ENCODE results near the gene RMND5B.
A peak's percentile ranks its signal among the peaks of the same experiment; 100 is the strongest.

Gene RMND5B

GRCh38 chr5:178191661-178192060 lies 60.8 kb downstream of the RMND5B start:
- no peak for TF ChIP-seq RAD21 (IDR thresholded peaks at IDR 0.05; ENCODE audit: low read depth)
- TF ChIP-seq EP300 (IDR thresholded peaks at IDR 0.05; ENCODE audit: borderline replicate concordance) = no peak
- TF ChIP-seq NFIC (IDR thresholded peaks at IDR 0.05) = no peak
- TF ChIP-seq TEAD4 (IDR thresholded peaks at IDR 0.05) = no peak
- no peak for TF ChIP-seq TAF1 (IDR thresholded peaks at IDR 0.05; ENCODE audit: low read depth)
- TF ChIP-seq USF1 (IDR thresholded peaks at IDR 0.05) = no peak
- no peak for TF ChIP-seq YY1 (IDR thresholded peaks at IDR 0.05; ENCODE audit: low read depth)
- TF ChIP-seq TCF12 (IDR thresholded peaks at IDR 0.05; ENCODE audit: low read depth) = no peak

- TF ChIP-seq TAF1 (IDR thresholded peaks at IDR 0.05; ENCODE audit: low read depth) (no peak), MAX (IDR thresholded peaks at IDR 0.05) (no peak), CREB1 (IDR thresholded peaks at IDR 0.05; ENCODE audit: low read depth) (no peak), YY1 (IDR thresholded peaks at IDR 0.05; ENCODE audit: low read depth) (no peak), CEBPB (IDR thresholded peaks at IDR 0.05) (peak; percentile 73), TCF12 (IDR thresholded peaks at IDR 0.05; ENCODE audit: low read depth) (no peak), FOXM1 (IDR thresholded peaks at IDR 0.05; ENCODE audit: borderline replicate concordance, low read depth) (no peak)
Measured at GRCh38 chr5:178192244-178192643, 61.4 kb downstream of the RMND5B start.

GRCh38 chr5:178192787-178193186 lies 62.0 kb downstream of the RMND5B start:
- TF ChIP-seq EP300 (IDR thresholded peaks at IDR 0.05; ENCODE audit: borderline replicate concordance) (no peak), CEBPB (IDR thresholded peaks at IDR 0.05) (no peak), USF1 (IDR thresholded peaks at IDR 0.05) (no peak), FOXM1 (IDR thresholded peaks at IDR 0.05; ENCODE audit: borderline replicate concordance, low read depth) (no peak), ZBTB7A (IDR thresholded peaks at IDR 0.05; ENCODE audit: low read depth) (no peak), CREB1 (IDR thresholded peaks at IDR 0.05; ENCODE audit: low read depth) (no peak), YY1 (IDR thresholded peaks at IDR 0.05; ENCODE audit: low read depth) (no peak), TCF12 (IDR thresholded peaks at IDR 0.05; ENCODE audit: low read depth) (no peak)

- TF ChIP-seq MAX (IDR thresholded peaks at IDR 0.05) (no peak), EGR1 (IDR thresholded peaks at IDR 0.05) (no peak), CREB1 (IDR thresholded peaks at IDR 0.05; ENCODE audit: low read depth) (no peak)
Measured at GRCh38 chr5:178193251-178193809, 62.5 kb downstream of the RMND5B start.

GRCh38 chr5:178194026-178194425 lies 63.2 kb downstream of the RMND5B start:
- TF ChIP-seq TEAD4 (IDR thresholded peaks at IDR 0.05) (no peak), MAX (IDR thresholded peaks at IDR 0.05) (no peak), ZBTB7A (IDR thresholded peaks at IDR 0.05; ENCODE audit: low read depth) (no peak), TCF12 (IDR thresholded peaks at IDR 0.05; ENCODE audit: low read depth) (no peak)

- no peak for TF ChIP-seq RAD21 (IDR thresholded peaks at IDR 0.05; ENCODE audit: low read depth)
- TF ChIP-seq REST (IDR thresholded peaks at IDR 0.05; ENCODE audit: low read depth) = no peak
- TF ChIP-seq CEBPB (IDR thresholded peaks at IDR 0.05) = no peak
- TF ChIP-seq TCF12 (IDR thresholded peaks at IDR 0.05; ENCODE audit: low read depth) = no peak
- no peak for TF ChIP-seq TEAD4 (IDR thresholded peaks at IDR 0.05)
- TF ChIP-seq YY1 (IDR thresholded peaks at IDR 0.05; ENCODE audit: low read depth) = no peak
- no peak for TF ChIP-seq ZBTB7A (IDR thresholded peaks at IDR 0.05; ENCODE audit: low read depth)
- no peak for TF ChIP-seq EP300 (IDR thresholded peaks at IDR 0.05; ENCODE audit: borderline replicate concordance)
- no peak for TF ChIP-seq USF1 (IDR thresholded peaks at IDR 0.05)
- TF ChIP-seq CREB1 (IDR thresholded peaks at IDR 0.05; ENCODE audit: low read depth) = no peak
- TF ChIP-seq MAX (IDR thresholded peaks at IDR 0.05) = no peak
- TF ChIP-seq TAF1 (IDR thresholded peaks at IDR 0.05; ENCODE audit: low read depth) = no peak
- TF ChIP-seq NFIC (IDR thresholded peaks at IDR 0.05) = no peak
- no peak for TF ChIP-seq FOXM1 (IDR thresholded peaks at IDR 0.05; ENCODE audit: borderline replicate concordance, low read depth)
- TF ChIP-seq EGR1 (IDR thresholded peaks at IDR 0.05) = no peak
Measured at GRCh38 chr5:178196281-178196812, 65.5 kb downstream of the RMND5B start.

GRCh38 chr5:178196986-178197385 lies 66.2 kb downstream of the RMND5B start:
- no peak for TF ChIP-seq ZBTB7A (IDR thresholded peaks at IDR 0.05; ENCODE audit: low read depth)
- peak; percentile 24; the same call in 1 of the 2 replicates for TF ChIP-seq RAD21 (IDR thresholded peaks at IDR 0.05; ENCODE audit: low read depth)
- TF ChIP-seq TEAD4 (IDR thresholded peaks at IDR 0.05) = no peak
- TF ChIP-seq TAF1 (IDR thresholded peaks at IDR 0.05; ENCODE audit: low read depth) = no peak

Measured in Ishikawa (cell line).